Tibial nerve (tissue), 4 donors: ENCODE data around the gene ARPC1B.

Source experiments
- EP300 ChIP-seq, 2 donors: sonication (generic); formaldehyde crosslinking; IDR thresholded peaks; one replicate each; pipeline ENCODE4 v1.6.1; 2017; ENCODE audit warnings: antibody characterized with exemption in 2 of 2, mild to moderate bottlenecking in 1 of 2
- POLR2A ChIP-seq, 2 donors: fragments of 450-650 bp; IDR thresholded peaks; one replicate each; pipeline ENCODE4 v1.6.1; 2017; ENCODE audit warnings: antibody characterized with exemption in 2 of 2, mild to moderate bottlenecking in 2 of 2, moderate library complexity in 2 of 2
- TF ChIP-seq, protein P1 (sequence below), 5 experiments: fragments of 200-600 bp in 3 of 5; fragments of 450-650 bp in 2 of 5; sonication (generic) in 3 of 5; IDR thresholded peaks; one replicate each; pipeline ENCODE4 v1.5.1; 2016 to 2019; ENCODE audit warnings: antibody characterized with exemption in 5 of 5, mild to moderate bottlenecking in 3 of 5, moderate library complexity in 2 of 5

DNA sequence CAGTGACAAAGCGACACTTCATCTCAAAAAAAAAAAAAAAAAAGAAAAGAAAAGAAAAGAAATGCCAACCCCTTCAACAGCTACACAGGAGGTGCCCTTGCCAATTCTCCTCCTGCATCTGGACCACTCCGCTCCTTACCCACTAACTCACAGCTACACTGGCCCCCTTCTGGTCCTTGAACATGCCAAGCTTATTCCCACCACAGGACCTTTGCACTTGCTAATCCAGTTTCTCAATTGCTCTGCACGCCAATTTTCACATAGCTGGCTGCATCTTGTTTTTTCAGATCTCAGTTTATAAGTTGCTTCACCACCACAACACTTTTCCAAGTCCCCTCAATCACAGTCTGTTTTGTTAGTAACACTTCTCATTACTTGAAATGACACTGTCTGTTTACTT lies 28.3 kb downstream of the ARPC1B start:
- TF ChIP-seq, protein P1, sequence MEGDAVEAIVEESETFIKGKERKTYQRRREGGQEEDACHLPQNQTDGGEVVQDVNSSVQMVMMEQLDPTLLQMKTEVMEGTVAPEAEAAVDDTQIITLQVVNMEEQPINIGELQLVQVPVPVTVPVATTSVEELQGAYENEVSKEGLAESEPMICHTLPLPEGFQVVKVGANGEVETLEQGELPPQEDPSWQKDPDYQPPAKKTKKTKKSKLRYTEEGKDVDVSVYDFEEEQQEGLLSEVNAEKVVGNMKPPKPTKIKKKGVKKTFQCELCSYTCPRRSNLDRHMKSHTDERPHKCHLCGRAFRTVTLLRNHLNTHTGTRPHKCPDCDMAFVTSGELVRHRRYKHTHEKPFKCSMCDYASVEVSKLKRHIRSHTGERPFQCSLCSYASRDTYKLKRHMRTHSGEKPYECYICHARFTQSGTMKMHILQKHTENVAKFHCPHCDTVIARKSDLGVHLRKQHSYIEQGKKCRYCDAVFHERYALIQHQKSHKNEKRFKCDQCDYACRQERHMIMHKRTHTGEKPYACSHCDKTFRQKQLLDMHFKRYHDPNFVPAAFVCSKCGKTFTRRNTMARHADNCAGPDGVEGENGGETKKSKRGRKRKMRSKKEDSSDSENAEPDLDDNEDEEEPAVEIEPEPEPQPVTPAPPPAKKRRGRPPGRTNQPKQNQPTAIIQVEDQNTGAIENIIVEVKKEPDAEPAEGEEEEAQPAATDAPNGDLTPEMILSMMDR (IDR thresholded peaks at IDR 0.05) = no peak
- no peak for TF ChIP-seq POLR2A (IDR thresholded peaks at IDR 0.05)
- no peak for TF ChIP-seq EP300 (IDR thresholded peaks at IDR 0.05)
